Large intestine (tissue), 12 donors: ENCODE measurements around the gene C3orf49. TPM values are rescaled to one million over a fixed set of nuclear protein-coding genes. Genes with fewer than 3 reads are reported as not detected.

Experiments used
- DNase-seq, 2 donors: peaks; one replicate each; pipeline versions ENCODE4 v3.0.0 to v3.0.0-alpha.2; 2013
- H3K27ac ChIP-seq: one replicate; pipeline ENCODE4 v1.5.1; 2013; ENCODE audit warnings: low read length
- H3K27me3 ChIP-seq: 2 replicates; pipeline ENCODE4 v1.6.1; 2013; ENCODE audit warnings: low read length; ENCODE audit not compliant: control insufficient read depth, insufficient read depth
- H3K36me3 ChIP-seq: 2 replicates; pipeline ENCODE4 v1.6.1; 2013; ENCODE audit warnings: low read length; ENCODE audit not compliant: control insufficient read depth, insufficient read depth
- H3K4me1 ChIP-seq: one replicate; pipeline ENCODE4 v1.6.1; 2013; ENCODE audit warnings: low read length; ENCODE audit not compliant: control insufficient read depth, insufficient read depth
- H3K4me3 ChIP-seq: one replicate; pipeline ENCODE4 v1.5.1; 2013; ENCODE audit warnings: low read length
- H3K9me3 ChIP-seq: one replicate; pipeline ENCODE4 v1.6.1; 2013; ENCODE audit warnings: mild to moderate bottlenecking, low read depth, low read length, moderate library complexity; ENCODE audit not compliant: control insufficient read depth
- WGBS: methylation state at CpG from one replicate; pipeline ENCODE4 v1.1.5; 2013; ENCODE audit warnings: low lambda C conversion rate; ENCODE audit not compliant: insufficient coverage; 5-methylcytosine and 5-hydroxymethylcytosine counted together
- long read RNA-seq, 11 donors: transcript quantifications; one replicate each; lab custom pipeline, GENCODE V29; 2026
- polyA plus RNA-seq: library from polyadenylated mRNA; unstranded; fragments of 120-200 nt; gene quantifications from one replicate; pipeline ENCODE4 v1.2.1, GENCODE V29; 2013

C3orf49 gene, protein sequence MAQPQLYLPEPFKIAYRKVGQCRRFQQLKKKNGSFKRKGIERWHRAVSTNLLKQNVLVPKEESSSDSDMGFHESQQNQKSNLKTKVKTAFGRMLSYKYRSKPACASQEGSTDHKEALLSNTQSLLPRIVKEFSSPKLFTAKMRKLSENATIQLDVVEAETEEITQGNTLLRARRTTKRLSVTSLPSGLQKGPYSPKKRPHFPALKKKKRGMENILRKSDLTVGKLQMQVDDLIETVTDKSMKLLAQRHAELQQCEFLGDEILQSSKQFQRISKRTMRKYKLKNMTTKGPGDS
- 0.33 TPM for polyA plus RNA-seq
- long read RNA-seq, donor 1: 0 reads
- long read RNA-seq, donor 2: 0 reads
- long read RNA-seq, donor 3: 0 reads
- long read RNA-seq, donor 4: 0 reads
- long read RNA-seq, donor 5, partial matches to known transcripts: 28 of 65 reads
- long read RNA-seq, donor 5, other reads (novel, unspliced or antisense): 37 of 65 reads
- long read RNA-seq, donor 6: 0 reads
- long read RNA-seq, donor 7, partial matches to known transcripts: 83 of 83 reads
- long read RNA-seq, donor 7, other reads (novel, unspliced or antisense): 0 of 83 reads
- long read RNA-seq, donor 8: 0 reads
- long read RNA-seq, donor 9: 0 reads
- long read RNA-seq, donor 10: 0 reads
- long read RNA-seq, donor 11: 0 reads

DNA sequence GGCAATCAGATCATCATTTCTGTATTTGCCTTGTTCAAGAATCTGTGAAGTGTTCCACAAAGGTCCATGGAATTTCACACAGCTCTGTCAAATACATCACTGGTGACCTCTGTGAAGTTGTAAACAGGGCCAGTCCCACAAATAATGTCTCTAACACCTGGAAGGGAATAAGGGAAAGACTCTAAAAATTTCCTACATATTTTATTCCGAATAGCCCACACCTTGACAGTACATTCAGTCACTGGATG lies at the start of gene C3orf49:
TSS of gene C3orf49 (plus strand) at position 149 of the 248 bp plus-strand sequence. CDS start 173 bp downstream, outside the sequence.
- Histone ChIP-seq H3K4me1 (no peaks in the 10 kb centered on the region), H3K36me3 (no peaks in the 10 kb centered on the region), H3K27me3 (no peaks in the 10 kb centered on the region), H3K4me3 (no peak within 1 kb of the TSS), H3K27ac (no peak within 1 kb of the TSS), H3K9me3 (no peaks in the 10 kb centered on the region)
- no CpG with 5 or more reads among the region's 1 CpG for WGBS
- no peak for DNase-seq

DNA sequence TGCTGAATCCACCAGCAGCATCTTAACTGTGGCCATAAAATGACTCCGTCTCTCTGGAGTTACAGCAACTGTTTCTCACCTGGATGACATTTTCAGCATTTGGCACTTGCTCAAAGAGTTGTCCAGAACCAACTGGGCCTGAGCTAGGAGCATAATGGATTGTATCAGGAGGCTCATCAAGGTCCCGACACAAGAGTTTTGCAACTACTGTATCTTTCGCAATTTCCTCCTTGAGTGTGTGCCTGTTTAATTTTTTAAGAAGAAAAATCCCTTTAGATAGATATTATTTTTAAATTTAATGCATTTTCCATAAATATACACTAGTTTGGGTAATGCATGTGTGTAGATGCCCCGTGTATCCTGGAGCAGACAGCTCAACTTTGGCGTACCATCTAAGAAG lies 44.3 kb upstream of the C3orf49 start:
- no peaks in the 10 kb centered on the region for H3K27me3 ChIP-seq
- H3K4me1 ChIP-seq: no peaks in the 10 kb centered on the region
- H3K36me3 ChIP-seq: no peaks in the 10 kb centered on the region
- no peak for DNase-seq
- 100% methylated on average over 1 of the region's 5 CpGs for WGBS
- H3K27ac ChIP-seq: no peak overlapping the region
- no peak overlapping the region for H3K4me3 ChIP-seq
- no peaks in the 10 kb centered on the region for H3K9me3 ChIP-seq

DNA sequence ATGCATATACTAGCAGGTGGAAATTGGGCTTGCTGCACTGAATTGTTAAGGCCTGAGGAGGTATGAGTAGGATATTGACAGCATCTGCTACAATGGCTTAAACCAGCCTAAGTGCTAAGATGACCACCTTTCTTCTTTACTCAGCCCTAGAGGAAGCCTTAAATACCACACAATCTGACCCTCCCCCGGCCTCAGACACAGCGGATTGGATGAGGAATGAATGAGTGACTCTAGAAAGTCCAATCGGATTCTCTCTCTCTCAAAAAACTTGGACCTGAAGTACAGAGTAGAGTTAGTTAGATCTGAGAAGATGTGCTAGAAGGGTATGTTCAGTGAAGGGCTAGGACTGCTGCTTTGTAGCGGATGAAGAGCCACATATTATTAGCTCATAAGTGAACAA lies 39.9 kb upstream of the C3orf49 start:
- WGBS: 100% methylated on average over 1 of the region's 4 CpGs

DNA sequence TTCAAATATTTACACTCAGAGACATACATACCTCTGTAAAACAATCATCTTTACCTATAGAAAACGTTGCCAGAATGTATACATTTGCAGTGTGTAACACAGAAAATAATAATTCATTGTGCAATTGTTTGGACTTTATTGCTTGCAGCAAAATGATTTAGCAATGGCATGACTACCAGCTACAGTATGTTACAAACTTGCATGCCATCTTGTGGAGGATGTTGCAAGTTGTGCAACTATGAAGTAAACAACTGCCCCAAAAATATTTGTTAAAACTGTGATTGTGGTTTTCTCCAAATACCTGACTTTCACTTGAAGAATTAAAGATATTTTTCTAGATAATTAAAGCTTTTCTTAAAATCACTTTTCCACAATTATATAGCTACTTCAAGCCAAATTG lies 27.1 kb upstream of the C3orf49 start:
- no peaks in the 10 kb centered on the region for H3K36me3 ChIP-seq
- no peaks in the 10 kb centered on the region for H3K4me1 ChIP-seq
- no peaks in the 10 kb centered on the region for H3K9me3 ChIP-seq
- no peak for DNase-seq
- 29% methylated on average over 1 of the region's 1 CpG for WGBS
- H3K4me3 ChIP-seq: no peak overlapping the region
- H3K27me3 ChIP-seq: no peaks in the 10 kb centered on the region
- H3K27ac ChIP-seq: no peak overlapping the region

More for the DNA sequence above, 39.9 kb upstream of the C3orf49 start:
- H3K9me3 ChIP-seq: no peaks in the 10 kb centered on the region
- no peak overlapping the region for H3K4me3 ChIP-seq
- H3K36me3 ChIP-seq: no peaks in the 10 kb centered on the region
- H3K27me3 ChIP-seq: no peaks in the 10 kb centered on the region
- no peaks in the 10 kb centered on the region for H3K4me1 ChIP-seq
- no peak for DNase-seq
- H3K27ac ChIP-seq: no peak overlapping the region

DNA sequence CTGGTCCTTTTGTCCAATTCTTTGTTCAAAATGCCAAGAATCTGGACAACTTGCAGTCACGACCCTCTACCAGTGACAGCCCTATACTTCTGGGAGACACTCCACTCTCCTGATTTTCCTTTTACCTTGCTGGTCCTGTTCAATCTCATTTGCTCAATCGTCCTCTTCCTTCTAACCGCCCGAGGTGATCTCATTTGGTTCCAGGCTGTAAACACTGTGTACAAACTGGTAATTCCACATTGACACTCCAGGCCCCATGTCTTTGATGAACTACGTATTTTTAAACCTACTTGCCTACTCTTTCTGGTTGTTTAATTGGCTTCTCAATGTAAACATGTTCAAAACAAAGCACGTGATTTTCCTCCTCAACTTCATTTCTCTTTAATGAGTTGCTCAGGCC lies 23.7 kb upstream of the C3orf49 start:
- H3K4me1 ChIP-seq: no peaks in the 10 kb centered on the region
- no peak for DNase-seq
- no peaks in the 10 kb centered on the region for H3K36me3 ChIP-seq
- H3K27me3 ChIP-seq: no peaks in the 10 kb centered on the region
- H3K9me3 ChIP-seq: no peaks in the 10 kb centered on the region
- H3K27ac ChIP-seq: no peak overlapping the region
- WGBS: 74% methylated on average over 5 of the region's 6 CpGs
- no peak overlapping the region for H3K4me3 ChIP-seq

DNA sequence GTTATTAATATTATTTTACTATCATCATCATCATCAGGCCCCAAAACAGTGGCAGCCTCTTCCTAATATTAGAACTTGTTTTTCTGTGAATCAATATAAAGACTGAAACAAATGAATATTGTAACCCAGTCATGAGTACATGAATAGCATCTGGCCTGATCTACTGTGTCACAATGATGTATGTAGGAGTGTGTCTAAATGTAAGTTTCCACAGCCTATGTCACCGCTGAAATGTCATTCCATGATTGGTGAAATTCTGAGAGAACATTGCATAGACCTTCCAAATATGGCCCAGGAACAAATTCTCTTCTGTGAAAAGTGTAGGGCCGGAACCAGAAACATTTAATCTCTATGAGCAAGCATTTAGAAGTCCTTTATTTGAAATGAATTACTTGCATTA lies 20.6 kb upstream of the C3orf49 start:
- H3K9me3 ChIP-seq: no peaks in the 10 kb centered on the region
- no CpG with 5 or more reads among the region's 2 CpGs for WGBS
- no peak overlapping the region for H3K27ac ChIP-seq
- H3K4me3 ChIP-seq: no peak overlapping the region
- H3K36me3 ChIP-seq: no peaks in the 10 kb centered on the region
- no peaks in the 10 kb centered on the region for H3K4me1 ChIP-seq
- DNase-seq: no peak
- H3K27me3 ChIP-seq: no peaks in the 10 kb centered on the region

DNA sequence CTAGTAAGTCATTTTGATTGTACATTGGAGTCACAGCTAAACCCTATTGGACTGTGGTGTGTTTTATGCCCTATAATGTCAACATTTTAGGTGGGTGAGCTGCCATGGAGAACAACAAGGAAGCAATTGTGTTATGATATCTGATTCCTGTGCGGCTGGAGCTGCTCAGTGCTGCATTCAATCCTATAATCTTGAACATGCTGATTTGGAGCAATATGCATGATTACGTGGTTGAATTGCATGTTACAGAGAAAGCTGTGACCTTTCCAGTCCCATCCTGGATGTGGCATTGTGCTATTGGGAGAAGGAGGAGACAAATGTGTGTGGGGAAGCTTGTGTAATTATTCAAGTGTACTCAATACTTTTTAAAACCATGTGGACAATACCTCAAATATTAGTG lies 20.1 kb upstream of the C3orf49 start:
- Histone ChIP-seq H3K27ac (no peak overlapping the region), H3K27me3 (no peaks in the 10 kb centered on the region), H3K36me3 (no peaks in the 10 kb centered on the region), H3K4me1 (no peaks in the 10 kb centered on the region), H3K4me3 (no peak overlapping the region), H3K9me3 (no peaks in the 10 kb centered on the region)
- no CpG with 5 or more reads among the region's 2 CpGs for WGBS
- DNase-seq: no peak

DNA sequence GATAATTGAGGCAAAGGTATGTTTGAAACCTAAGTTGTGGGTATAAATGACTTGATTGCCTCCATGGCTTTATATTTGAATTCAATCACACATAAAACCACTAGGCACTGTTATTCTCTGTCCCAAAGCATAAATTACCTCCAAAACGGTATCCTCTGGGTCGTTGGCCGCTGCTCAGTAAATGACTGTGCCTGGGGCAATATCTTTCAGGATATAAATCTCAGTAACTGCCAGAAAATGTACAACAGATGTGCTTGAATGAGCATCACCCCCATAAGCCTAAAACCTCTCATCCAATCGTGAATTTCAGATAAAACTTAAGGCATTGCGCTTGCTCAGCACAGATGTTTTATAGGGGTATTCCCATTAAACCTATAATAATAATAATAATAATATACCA lies 19.0 kb upstream of the C3orf49 start:
- Histone ChIP-seq H3K4me1 (no peaks in the 10 kb centered on the region), H3K9me3 (no peaks in the 10 kb centered on the region), H3K4me3 (no peak overlapping the region), H3K36me3 (no peaks in the 10 kb centered on the region), H3K27me3 (no peaks in the 10 kb centered on the region), H3K27ac (no peak overlapping the region)
- no peak for DNase-seq
- WGBS: no CpG with 5 or more reads among the region's 5 CpGs

DNA sequence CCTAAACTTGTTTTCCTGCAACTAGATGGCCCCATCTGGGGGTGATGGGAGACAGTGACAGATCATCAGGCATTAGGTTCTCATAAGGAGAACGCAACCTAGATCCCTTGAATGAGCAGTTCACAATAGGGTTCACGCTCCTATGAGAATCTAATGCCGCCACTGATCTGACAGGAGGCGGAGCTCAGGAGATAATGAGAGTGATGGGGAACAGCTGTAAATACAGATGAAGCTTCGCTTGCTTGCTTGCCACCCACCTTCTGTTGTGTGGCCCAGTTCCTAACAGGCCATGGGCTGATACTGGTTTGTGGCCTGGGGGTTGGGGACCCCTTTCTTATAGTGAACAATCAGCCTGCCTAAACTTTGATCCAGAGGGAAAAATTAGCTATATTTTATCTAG lies 15.2 kb upstream of the C3orf49 start:
- DNase-seq: no peak
- no CpG with 5 or more reads among the region's 5 CpGs for WGBS
- H3K27me3 ChIP-seq: no peaks in the 10 kb centered on the region
- H3K9me3 ChIP-seq: no peaks in the 10 kb centered on the region
- H3K4me1 ChIP-seq: no peaks in the 10 kb centered on the region
- H3K27ac ChIP-seq: no peak overlapping the region
- H3K36me3 ChIP-seq: no peaks in the 10 kb centered on the region
- no peak overlapping the region for H3K4me3 ChIP-seq

DNA sequence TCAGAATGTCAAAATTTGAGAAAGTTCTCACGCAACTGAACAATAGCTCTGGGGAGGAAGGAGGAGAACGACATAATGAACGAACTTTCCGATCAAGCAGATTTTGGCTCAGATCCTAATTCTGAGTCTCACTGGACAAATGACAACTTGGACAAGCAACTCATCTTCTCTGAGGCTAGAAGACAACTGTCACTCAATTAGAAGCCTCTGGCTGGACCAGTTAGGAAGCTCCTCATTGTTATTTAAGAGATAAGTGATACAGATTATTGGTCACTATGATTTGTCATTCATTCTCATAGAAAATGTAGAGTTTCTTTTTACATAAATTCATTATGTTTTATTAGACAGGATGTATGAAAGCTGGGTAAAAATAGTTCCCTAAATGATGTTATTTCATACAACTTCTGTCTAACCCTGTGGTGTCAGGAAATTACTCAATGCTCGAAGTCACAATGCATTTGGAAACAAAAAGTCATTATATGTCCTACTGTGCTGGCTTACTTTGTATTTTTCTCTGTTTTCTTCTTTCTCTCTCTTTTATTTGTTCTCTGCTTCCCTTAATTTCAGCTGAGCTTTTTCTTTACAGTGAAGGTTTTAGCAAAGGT lies 11.0 kb upstream of the C3orf49 start:
- Histone ChIP-seq H3K9me3 (no peaks in the 10 kb centered on the region), H3K4me3 (no peak overlapping the region), H3K4me1 (no peaks in the 10 kb centered on the region), H3K36me3 (no peaks in the 10 kb centered on the region), H3K27ac (no peak overlapping the region), H3K27me3 (no peaks in the 10 kb centered on the region)
- WGBS: no CpG with 5 or more reads among the region's 5 CpGs
- no peak for DNase-seq
